GM18907 (cell line): ENCODE measurements around the gene OR11H6.
"Not testable (repeated sequence)": the region's sequence is repeated elsewhere in the genome, so short reads cannot be mapped to it uniquely, and the experiment has no call there.

ENCODE experiments used
- ATAC-seq: cut with Tn5 transposase; IDR thresholded peaks from one replicate; pipeline ENCODE4 v1.9.1; 2021; ENCODE audit warnings: mild to moderate bottlenecking, moderate library complexity; ENCODE audit not compliant: unreplicated experiment

OR11H6 gene, protein sequence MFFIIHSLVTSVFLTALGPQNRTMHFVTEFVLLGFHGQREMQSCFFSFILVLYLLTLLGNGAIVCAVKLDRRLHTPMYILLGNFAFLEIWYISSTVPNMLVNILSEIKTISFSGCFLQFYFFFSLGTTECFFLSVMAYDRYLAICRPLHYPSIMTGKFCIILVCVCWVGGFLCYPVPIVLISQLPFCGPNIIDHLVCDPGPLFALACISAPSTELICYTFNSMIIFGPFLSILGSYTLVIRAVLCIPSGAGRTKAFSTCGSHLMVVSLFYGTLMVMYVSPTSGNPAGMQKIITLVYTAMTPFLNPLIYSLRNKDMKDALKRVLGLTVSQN

DNA sequence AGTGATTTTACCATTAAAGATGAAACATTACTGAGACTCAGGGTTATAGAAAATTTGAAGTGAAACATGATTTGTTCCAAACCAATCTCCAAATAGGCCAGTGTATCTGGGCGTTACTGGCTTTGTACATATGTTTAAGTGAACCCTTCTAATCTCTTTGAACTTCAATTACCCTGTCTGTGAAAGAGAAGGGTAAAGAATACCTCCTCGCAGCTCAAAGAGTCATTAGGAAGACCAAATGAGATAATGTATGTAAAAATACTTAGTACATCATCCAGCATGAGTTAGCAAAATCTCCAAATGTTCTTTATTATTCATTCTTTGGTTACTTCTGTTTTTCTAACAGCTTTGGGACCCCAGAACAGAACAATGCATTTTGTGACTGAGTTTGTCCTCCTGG, at the start of gene OR11H6:
Gene OR11H6 (plus strand): TSS at position 301 of the 400 bp plus-strand sequence. CDS start 0 bp downstream, at position 301.
- ATAC-seq: no peak

DNA sequence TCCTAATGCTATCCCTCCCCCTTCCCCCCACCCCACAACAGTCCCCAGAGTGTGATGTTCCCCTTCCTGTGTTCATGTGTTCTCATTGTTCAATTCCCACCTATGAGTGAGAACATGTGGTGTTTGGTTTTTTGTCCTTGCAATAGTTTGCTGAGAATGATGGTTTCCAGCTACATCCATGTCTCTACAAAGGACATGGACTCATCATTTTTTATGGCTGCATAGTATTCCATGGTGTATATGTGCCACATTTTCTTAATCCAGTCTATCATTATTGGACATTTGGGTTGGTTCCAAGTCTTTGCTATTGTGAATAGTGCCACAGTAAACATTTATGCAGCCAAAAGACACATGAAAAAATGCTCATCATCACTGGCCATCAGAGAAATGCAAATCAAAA, 49.3 kb upstream of the OR11H6 start:
- not testable (repeated sequence) for ATAC-seq

DNA sequence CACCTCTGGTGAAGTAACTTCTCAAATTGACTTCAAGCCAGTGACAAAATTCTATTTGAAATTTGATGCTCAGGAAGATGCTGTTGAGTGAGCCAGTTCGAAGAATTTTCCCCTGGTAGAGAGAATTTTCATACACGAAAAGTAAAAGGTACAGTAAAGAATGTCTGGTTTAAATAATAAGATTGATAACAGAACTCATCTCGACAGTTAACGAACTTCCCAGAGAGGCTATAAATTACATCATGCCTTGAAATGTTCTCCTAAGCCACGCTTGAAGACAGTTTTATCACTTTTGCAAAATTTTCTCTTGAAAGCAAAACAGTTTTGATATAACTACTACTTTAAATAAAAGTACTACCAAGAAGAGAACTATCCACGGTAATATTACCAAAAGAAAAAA, 47.2 kb upstream of the OR11H6 start:
- ATAC-seq: no peak

DNA sequence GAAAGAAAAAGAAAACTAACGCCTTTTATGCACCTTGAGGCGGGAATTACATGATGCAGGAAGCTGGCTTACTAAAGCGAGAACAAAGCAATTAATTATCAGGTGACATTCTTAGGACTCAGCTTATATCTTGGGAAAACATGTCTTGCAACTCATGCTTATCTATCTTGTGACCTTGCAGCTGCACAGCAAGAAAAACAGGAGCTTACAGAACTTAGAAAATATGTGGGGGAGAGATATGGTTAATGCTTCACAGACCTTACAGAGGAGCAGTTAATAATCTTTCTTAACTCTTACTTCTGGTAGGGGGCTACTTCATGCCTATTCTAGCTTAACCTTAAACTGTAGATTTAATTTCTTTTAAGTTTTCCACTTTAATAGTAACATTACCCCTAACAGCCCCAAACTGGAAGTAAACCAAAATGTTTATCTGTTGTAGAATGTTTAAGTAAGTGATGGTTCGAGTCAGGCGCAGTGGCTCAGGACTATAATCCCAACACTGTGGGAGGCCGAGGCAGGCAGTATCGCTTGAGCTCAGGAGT, 46.0 kb upstream of the OR11H6 start:
- ATAC-seq: no peak

DNA sequence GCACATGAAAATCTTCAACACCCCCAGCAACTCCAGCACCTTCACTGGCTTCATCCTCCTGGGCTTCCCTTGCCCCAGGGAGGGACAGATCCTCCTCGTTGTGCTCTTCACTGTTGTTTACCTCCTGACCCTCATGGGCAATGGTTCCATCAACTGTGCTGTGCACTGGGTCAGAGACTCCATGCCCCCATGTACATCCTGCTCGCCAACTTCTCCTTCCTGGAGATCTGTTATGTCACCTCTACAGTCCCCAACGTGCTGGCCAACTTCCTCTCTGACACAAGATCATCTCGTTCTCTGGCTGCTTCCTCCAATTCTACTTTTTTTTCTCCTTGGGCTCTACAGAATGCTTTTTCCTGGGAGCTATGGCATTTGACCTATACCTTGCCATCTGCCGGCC, 44.3 kb upstream of the OR11H6 start:
- ATAC-seq: no peak

DNA sequence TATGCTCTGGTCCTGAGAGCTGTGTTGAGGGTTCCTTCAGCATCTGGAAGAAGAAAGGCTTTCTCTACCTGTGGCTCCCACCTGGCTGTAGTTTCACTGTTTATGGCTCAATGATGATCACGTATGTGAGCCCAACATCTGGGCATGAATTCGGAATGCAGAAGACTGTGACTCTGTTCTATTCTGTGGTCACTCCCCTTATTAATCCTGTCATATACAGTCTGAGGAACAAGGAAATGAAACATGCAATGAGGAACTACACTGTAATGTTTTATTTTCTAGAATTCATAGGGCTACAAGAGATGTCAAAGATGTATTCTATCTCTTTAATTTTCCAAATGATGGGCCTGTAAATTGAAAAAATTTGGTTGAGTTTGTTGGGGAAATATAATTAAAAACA, 43.6 kb upstream of the OR11H6 start:
- no peak for ATAC-seq

DNA sequence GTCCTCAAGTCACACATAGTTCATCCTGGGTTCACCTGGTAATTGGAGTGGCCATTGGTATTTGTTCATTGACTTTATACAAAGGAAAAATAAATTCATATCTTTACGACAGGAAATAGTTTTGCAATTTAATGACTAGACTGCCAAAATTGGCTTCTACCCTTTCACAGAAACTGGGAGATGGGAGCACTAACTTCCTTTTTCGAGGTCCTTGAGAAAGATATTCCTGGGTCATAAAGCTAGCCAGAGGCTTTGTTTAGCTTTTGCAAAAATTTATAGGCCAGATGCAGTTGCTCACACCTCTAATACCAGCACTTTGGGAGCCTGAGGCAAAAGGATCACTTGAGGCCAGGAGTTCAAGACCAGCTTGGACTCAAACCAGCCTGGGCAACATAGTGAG, 43.0 kb upstream of the OR11H6 start:
- ATAC-seq: no peak

DNA sequence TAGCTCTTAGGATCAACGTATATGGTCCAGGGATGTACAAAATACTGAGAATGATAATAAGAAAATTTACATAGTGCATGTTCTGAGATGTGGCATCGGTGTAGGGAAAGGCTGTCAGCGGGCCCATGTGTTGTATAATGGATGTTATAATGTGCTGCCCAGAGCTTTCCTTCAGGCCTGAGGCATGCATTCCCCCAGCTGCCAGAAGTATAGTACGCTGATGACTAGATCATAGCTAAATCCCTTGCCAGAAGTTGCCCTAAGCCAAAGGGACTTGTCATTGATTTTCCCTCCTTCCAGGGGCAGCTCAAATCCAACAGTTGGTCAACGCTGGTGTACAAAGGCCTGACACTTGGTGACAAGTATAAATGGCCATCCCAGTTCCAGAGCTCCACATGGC, 39.3 kb upstream of the OR11H6 start:
- ATAC-seq: no peak

DNA sequence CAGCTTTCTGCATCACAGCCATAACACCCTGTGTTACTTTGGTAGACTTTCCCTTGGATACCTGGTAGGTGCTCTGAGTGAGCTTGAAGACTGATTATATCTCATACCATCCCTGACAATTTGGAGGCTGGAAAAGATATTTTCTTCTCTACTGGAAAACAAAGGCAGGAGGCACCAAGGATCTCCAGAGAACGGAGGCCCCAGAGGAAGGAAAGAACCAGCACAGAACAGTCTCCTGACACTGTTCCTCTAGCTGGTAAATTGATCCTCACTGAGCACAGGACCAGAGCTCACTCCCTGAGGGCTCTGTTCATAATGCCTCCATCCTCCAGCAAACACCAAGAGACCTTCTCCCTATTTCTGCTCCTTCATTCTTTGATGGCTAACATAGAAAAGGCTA, 32.9 kb upstream of the OR11H6 start, which contains the start of gene OR11G2:
Gene OR11G2 (plus strand): TSS at position 301 of the 400 bp plus-strand sequence. CDS start 6,542 bp downstream, outside the sequence.
- ATAC-seq: no peak

DNA sequence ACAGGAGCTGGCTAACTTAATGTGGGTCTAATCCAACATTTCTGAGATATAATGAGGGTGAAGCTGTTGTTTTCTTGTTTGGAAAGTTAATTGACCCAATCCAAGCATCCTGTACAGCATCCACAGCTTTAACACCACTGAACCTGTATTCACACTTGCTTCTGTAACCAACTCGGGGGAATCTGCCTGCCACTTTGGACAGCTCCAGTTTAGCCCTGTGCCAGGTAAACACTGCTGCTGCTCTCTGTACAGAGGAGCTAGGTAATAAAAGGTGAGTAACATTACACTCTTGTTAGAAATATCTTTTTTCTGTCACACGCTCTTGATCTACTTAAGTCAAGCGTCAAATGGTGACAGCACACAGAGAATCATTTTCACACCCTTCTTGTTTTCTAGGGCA, 32.1 kb upstream of the OR11H6 start:
- no peak for ATAC-seq

DNA sequence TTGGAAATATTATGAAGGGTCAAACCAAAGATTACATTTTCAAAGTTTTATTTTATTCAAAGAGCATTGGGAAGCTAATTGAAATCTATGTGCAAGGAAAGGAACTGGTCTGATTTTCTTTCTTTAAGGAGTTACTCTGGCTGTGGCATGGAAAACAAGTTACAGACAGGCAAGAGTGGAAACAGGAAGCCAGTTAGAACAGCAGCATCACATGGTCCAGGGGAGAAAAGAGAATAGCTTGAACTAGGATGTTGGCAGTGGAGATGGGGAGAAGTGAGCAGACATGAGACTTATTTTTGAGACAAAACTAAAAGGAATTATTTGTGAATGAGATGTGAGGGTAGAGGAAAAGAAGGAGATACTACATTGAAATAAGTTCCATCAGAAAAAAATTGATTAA, 29.4 kb upstream of the OR11H6 start:
- ATAC-seq: no peak

DNA sequence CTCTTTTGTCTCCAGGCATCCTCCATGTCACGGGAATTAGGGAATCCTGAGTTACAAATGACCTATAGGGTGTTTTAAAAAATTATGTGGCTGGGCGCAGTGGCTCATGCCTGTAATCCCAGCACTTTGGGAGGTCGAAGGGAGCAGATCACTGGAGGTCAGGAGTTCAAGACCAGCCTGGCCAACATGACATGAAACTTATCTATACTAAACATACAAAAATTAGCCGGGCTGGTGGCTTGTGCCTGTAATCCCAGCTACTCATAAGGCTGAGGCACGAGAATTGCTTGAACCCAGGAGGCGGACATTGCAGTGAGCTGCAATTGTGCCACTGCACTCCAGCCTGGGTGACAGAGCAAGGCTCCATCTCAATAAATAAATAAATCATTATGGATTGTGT, 28.3 kb upstream of the OR11H6 start:
- ATAC-seq: not testable (repeated sequence)

DNA sequence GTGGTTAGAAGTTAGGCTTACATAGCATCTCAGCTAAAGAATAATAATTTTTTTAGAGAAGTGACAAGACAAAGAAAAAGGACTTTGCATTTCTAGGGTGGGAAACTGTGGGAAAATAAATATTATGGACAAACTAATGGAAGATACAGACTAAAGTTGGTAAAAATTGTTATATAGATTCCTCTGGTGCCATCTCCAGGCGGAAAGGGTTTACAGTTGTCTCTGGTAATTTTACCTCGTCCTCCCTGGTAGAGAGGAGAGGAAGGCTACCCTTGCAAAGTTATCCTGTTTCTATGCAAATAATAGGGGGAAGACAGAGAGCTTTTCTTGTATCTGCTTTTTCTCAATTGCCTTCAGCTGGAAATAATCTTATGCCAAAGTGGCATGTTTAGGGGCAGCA, 27.6 kb upstream of the OR11H6 start:
- ATAC-seq: no peak

DNA sequence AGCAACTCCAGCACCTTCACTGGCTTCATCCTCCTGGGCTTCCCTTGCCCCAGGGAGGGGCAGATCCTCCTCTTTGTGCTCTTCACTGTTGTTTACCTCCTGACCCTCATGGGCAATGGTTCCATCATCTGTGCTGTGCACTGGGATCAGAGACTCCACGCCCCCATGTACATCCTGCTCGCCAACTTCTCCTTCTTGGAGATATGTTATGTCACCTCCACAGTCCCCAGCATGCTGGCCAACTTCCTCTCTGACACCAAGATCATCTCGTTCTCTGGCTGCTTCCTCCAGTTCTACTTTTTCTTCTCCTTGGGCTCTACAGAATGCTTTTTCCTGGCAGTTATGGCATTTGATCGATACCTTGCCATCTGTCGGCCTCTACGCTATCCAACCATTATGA, 26.1 kb upstream of the OR11H6 start:
- no peak for ATAC-seq

DNA sequence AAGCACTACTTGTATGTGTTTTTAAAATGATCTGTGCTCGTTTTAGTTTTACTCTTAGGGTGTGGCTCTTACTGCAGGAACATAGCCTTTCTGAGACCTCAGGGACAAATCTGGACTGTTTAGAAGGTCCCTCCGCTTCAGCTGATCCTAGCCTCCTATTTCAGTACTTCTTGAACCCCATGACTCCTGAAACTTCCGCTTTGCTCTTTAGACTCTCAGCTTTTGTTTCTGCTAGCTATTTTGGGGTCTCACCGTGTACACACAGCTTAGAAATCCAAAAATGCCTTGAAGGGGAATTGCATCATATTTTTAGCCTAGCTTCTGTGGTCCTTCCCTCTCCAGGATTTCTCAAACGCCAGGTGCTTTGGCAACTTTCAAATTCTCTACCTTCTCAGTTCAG, 24.5 kb upstream of the OR11H6 start:
- no peak for ATAC-seq

DNA sequence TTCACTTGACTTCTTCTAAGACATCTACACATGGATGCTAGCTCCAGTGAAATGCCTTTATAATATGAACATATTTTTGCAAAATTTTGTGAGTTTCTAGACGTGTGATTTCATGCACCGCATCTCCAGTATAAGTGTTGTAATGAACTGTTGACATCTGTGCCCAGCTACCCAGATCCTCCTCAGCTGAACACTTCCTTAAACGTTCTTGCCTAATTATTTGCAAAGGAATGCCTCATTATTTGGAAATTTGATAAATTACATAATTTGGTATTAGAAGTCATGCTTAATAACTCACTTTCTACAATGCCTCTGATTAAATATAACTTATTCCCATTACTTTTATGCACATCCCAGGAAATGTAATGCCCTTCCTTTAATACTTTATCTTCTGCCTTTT, 18.8 kb upstream of the OR11H6 start:
- no peak for ATAC-seq

DNA sequence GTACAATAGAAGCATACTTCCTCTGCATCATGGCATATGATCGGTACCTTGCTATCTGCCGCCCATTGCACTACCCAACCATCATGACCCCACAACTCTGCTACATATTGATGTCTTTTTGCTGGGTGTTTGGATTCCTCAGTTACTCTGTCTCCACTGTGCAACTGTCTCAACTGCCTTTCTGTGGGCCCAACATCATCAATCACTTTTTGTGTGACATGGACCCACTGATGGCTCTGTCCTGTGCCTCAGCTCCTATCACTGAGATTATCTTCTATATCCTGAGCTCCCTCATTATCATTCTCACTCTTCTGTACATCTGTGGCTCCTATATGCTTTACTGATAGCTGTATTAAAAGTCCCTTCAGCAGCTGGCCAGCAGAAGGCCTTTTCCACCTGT, 13.9 kb upstream of the OR11H6 start:
- ATAC-seq: no peak

DNA sequence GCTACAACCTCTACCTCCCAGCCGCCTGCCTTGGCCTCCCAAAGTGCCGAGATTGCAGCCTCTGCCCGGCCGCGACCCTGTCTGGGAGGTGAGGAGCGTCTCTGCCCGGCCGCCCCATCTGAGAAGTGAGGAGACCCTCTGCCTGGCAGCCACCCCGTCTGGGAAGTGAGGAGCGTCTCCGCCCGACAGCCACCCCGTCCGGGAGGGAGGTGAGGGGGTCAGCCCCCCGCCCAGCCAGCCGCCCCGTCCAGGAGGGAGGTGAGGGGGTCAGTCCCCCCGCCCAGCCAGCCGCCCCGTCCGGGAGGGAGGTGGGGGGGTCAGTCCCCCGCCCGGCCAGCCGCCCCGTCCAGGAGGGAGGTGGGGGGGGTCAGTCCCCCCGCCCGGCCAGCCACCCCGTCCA, 11.1 kb upstream of the OR11H6 start:
- not testable (repeated sequence) for ATAC-seq

DNA sequence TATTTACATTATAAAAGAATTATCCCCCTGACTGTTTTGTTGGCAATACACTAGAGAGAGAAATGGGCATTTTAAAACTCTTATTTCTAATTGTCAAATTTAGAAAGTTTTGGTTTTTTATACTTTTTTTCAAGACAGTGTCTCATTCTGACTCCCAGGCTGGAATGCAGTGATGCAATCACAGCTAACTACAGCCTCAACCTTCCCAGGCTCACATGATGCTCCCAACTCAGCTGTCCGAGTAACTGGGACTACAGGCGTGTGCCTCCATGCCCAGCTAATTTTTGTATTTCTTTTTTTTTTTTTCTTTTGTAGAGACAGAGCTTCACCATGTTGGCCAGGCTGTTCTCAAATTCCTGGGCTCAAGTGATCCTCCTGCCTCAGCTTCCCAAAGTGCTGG, 8.3 kb upstream of the OR11H6 start:
- no peak for ATAC-seq

DNA sequence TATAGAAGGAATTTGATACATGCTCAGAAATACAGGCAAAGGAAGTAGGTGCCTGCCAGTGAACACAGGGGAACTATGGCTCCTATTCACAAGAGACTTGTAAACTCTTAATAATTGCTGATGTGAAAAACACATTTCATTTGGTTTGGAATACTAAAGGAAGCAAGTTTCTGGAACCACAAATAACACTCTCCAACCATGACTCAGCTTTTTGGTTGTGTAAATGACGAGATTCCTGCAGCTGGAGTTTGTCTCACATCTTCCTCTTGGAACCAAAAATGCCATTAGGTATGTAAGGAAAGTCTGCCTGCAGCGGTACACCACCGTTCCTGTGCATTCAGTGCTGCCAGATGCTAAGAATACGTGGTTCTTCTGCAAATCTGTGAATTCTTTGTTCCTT, 4.5 kb upstream of the OR11H6 start:
- ATAC-seq: no peak

DNA sequence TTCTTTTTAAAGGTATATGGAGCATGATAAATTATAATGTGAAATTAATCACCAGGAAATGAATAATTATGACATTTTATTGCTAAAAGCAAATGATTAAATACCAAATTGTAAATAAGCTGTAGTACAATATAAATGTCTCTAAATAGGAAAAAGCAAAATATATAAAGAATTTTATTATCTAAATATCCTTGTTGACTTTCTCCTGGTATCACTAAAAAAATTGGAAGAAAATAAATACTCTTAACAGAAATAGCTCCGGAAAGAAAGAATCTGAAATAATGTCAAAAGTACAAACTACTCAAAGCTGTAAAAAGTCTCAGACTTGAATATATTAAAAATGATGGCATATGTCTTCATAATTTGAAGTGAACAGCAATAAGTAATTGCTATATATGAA, 5.2 kb downstream of the OR11H6 start, which contains the start of gene OR11H7:
Gene OR11H7 (plus strand): TSS at position 301 of the 400 bp plus-strand sequence.
- no peak for ATAC-seq

DNA sequence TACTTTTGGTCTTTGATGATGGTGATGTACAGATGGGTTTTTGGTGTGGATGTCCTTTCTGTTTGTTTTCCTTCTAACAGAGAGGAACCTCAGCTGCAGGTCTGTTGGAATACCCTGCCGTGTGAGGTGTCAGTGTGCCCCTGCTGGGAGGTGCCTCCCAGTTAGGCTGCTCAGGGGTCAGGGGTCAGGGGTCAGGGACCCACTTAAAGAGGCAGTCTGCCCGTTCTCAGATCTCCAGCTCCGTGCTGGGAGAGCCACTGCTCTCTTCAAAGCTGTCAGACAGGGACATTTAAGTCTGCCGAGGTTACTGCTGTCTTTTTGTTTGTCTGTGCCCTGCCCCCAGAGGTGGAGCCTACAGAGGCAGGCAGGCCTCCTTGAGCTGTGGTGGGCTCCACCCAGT, 11.9 kb downstream of the OR11H6 start:
- not testable (repeated sequence) for ATAC-seq
